T47D (cell line): ENCODE data around the gene CCDC92.
"Not testable (repeated sequence)": the region's sequence is repeated elsewhere in the genome, so short reads cannot be mapped to it uniquely, and the experiment has no call there.

Experiments used
- DNase-seq, 2 experiments: peaks; one replicate each; pipeline versions ENCODE4 v3.0.0 to v3.0.0-alpha.2; 2011 to 2012; ENCODE audit warnings: low read depth in 1 of 2, low spot score in 1 of 2
- JUND ChIP-seq: IDR thresholded peaks from 2 replicates; pipeline ENCODE4 v1.6.1; 2012; ENCODE audit warnings: low read depth
- in situ Hi-C: cut with HindIII; loops from 2 replicates; pipeline ENCODE4 v1.10.0; 2016; ENCODE audit warnings: low sequenced_read_pairs, low pct_unique_long_range_greater_than_20kb

The CCDC92 gene

DNA sequence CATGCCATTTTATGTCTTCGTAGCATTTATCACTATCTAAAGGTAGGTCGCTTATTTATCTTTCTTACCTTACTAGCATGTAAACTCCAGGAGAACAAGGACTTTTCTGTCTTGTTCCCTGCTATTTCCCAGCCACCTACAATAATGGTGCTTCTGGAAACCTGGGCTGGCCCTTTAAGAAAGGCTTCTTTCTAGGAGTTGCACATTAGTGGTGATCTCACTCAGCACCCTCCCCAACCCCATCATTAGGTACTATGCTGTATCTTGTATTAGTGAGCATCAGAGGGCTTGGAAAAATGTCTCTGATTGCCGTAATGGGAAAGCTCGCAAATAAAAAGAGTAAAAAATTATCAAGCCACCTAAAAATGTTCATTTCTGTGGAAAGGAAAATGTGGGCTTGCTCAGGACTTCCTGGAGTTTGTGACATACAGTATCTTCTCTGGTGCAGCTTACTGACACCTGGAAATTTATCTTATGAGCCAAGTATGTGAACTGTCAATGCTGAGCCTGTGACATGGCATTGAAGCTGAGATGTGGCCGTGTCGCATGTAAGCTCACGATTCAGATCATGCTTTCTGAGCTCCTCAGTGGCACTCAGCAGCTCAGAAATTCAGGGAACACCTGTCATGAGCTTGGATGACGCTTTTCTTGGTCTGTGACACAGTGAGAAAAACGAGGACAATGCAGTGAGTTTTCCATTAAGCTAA, 12.4 kb downstream of the CCDC92 start:
- no peak for TF ChIP-seq JUND
- no peak for DNase-seq
- in situ Hi-C loops = no loop called here

DNA sequence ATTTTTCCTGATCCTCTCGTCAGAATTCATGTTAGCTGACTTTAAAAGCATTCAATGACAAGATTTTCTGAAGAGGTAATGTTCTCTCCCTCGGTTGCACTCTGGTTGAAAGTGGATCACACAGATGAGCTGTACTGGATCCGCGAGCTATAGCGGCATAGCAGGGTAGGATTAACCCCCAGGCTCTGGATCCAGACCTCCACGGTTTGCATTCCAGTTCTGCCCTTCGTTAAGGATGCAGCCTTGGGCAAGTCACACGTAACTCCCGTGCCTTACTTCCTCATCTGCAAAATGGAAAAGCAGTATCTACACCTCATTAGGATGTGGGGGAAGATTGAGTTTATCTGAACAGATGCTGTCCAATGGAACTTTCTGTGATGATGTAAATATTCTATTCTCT, 13.8 kb downstream of the CCDC92 start:
- no peak for TF ChIP-seq JUND
- in situ Hi-C loops = no loop called here
- no peak for DNase-seq

DNA sequence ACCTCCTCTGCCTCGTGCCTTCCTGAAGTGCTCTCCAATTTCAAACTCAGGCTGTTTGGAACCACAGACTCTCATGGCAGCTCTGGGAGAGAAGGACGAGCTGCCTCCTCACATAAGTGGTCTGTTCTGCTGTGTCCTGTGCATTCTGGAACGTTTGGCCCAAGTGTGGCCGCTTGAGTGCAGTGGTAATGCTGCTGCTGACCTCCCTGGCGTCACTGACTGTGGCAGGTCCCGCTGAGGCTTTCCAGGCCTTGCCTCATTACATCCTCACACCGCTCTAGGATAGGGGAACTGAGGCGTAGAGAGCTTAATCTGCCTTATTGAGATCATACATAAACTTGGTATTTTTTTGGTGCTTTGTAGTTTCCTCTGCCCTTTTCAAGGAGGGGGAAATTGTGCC, 14.2 kb downstream of the CCDC92 start:
- in situ Hi-C loops = no loop called here
- TF ChIP-seq JUND = no peak
- no peak for DNase-seq

DNA sequence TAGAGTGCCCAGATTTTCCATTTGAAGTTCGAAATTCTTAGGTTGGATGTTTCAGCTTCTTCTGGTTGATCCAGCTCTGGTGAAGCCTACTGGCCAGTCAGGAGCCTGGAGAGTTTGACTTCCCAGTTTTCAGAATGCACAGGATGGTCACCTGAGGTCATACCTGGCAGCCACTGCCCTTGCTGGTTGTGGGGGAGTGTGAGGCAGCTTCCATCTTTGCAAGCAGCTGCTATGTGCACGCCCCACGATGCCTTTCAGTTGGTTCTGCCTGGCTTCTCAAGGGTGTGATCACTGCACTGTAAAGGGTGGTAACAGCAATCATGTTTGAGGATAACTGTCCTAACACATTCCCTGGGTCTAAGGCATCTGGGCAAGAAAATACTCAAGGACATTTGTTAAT, 15.4 kb downstream of the CCDC92 start:
- DNase-seq = no peak
- in situ Hi-C loops = no loop called here
- TF ChIP-seq JUND = no peak

DNA sequence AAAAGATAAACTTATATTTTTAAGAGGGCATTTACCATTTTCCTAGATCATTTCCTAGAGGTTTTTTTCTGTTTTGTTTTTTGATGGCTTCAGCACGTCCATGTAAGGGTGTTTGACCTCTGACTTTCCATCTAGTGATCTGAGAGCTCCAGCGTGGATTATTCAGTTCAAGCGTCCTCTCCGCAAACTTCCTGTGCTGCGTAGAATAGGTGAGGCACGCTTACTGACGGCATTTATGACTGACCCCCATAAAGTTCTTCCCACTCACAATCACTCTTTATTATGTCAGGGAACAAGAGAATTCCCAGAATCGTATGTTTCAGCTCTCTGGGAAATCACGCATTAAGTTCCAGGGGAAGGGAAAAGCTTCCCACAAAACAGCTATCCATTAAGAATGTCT, 16.4 kb downstream of the CCDC92 start:
- TF ChIP-seq JUND = no peak
- no peak for DNase-seq
- in situ Hi-C loops = no loop called here

DNA sequence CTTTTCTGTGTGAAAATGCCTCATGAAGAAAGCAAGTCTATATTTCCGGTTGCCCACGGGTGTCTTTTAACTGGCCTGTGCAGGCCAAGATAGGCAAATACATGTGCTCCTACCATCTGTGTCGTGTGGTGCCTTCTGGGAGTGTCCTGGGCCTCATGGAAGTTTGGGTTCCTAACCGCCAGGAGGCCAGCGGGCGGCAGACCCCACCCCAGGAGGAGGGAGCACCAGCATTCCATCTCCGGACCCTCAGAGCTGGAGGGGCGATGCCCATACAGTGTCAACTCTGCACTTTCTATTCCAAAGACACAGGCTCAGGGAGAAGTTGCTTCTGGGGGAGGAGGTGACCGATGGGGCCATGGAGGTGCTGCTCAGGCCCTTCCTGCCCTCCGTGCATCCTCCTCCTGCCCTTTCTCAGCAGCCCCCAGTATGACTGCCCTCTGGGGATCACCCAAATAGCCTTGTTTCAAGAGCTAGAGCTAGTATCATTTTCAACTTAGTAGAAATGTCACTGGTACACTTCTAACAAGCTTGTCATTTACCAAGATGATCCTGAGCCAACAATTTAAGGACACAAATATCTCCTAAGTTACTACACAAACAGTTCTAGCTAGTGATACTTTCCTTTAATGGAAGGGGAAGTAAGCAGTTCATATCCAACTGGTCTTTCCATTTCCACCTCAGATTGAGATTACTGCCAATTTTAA, 17.8 kb downstream of the CCDC92 start:
- DNase-seq = no peak
- TF ChIP-seq JUND = no peak
- in situ Hi-C loops = no loop called here

DNA sequence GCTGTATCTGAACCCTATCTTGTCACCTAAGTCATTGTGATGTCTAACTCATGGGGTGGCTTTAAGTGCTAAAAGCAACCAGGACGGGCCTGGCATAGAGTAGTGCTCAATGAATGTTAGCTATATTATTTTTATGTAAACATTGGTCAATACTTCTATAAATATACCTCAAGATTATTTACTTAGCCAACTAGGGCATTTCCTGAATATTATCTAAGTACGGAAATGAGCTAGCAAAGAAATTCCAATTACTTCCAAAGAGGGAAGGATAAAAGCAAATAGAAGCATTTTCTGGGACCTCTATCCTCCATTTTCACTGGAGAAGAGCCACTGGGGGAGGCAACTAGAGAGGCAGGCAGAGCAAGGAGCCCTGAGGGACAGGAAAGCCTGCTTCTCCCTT, 20.6 kb downstream of the CCDC92 start:
- TF ChIP-seq JUND = no peak
- in situ Hi-C loops = no loop called here

DNA sequence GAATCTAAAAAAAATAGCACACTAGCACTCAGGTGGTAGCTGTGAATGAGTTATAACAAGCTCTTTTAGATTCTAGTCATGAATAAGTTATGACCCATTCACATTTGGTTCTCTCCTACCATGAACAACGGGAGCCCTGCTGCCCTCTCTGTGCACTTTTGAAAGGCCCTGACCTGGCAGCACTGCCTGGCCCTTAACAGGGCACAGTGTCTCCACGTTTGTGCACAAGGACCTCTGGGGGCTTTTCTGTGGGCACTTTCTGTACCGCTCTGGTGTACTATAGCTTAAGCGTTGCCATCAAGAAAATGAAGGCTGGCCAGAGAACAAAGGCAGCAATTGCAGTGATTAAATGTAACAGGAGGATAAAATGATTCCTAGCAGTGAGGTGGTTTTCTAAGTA, 21.2 kb downstream of the CCDC92 start:
- DNase-seq = no peak
- in situ Hi-C loops = no loop called here
- no peak for TF ChIP-seq JUND

More for the DNA sequence above, 20.6 kb downstream of the CCDC92 start:
- no peak for DNase-seq

DNA sequence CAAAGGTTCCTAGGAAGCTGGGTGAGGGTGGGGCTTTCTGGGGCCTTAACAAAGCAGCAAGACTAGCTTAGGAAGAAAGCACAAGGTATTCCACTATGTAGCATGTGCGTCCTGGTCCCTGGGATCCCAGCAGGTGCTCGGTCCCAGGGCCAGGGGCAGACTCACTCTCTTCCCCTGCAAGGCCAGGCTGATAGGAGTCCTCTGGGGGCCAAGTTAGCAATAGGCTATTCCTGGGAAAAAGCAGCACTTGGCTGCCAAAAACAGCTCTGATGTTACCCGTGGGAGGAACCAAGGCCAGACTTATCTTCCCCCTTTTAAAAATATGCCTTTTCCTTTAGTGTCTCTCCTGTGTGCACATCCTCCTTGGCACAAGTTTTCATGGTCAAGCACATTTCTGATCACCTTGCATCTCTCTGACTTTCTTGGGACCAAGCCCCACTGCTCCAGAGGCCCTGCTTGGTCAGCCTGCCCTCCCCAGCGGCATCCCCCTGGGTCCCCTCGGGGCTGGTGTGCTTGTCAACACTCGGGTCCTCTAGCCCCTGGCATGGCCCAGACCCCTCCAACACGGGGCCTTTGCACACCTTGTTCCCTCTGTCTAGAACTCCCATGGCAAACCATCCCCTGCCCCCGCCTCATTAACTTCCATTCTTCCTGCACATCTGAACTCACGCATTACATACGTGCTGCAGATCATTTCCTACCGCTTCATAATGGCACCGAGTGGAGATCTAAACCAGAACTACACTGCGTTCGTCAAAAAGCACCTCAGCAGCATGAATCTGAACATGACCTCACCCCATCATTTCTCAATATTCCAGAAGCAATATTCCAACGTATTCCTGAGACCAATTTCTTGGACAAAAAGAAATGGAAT, 21.9 kb downstream of the CCDC92 start:
- no peak for TF ChIP-seq JUND
- DNase-seq = no peak
- in situ Hi-C loops = no loop called here

DNA sequence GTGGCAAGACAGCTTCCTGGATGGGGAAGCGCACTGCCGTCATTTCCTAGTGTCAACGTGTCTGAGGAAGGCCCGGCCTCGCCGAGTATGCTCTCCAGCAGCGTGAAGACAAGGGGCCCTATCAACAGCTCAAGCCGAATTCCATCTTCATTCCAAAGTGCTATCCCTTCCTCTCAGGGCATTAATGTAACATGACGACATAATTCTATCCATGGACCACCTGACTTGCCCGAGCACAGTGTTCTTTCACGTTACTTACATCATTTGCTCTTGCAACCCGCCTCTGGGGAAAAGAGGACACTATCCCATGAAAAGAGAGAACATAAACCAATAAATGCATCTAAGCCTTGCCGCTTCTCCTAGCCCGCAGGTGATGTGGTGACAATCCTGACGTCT, 22.9 kb downstream of the CCDC92 start:
- in situ Hi-C loops = no loop called here
- no peak for DNase-seq
- no peak for TF ChIP-seq JUND

DNA sequence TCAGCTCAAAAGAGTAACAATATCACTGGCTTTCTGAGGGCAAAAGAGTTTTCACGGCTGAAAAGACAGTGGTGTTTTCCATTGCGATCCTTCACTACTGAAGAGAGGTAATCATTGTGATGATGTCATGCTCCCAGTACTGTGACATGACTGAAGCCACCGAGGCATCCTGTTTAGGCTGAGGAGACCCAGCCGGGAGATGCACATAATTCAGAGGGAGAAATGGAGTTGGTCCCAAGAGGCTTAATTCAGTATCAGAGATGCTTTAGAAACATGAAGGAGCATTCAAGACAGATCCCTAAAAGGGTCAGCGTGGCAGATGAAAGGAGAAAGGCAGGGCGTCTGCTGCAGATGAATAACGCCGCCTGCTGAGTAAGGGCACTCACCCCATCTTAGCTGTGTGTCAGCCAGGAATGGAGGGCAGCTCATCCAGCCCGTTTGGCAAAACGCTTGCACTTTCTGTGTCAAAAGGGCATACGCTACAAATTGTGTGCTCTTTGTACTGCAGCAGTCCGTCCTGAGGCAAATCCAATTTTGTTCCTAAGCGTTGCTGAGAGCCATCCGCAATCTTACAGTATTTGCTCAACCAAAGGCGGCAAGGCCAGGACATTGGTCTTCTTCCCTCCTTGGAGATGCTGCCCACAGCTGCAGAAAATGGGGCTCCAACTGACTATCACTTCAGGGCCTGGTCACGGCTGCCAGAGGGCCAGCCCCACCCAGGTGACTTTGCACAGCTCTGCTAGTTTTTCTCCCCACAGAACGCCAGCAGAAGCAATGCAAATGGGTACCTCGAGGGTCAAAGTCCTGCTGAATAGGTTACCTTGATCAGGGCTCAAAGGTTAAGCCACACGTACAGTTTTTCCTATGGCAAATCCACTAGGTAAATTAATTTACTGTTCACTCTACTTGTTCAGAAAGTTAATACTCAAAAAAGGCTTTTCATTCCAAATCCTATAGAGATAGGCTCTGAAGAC, 23.5 kb downstream of the CCDC92 start:
- in situ Hi-C loops = no loop called here
- TF ChIP-seq JUND = no peak
- DNase-seq = no peak

DNA sequence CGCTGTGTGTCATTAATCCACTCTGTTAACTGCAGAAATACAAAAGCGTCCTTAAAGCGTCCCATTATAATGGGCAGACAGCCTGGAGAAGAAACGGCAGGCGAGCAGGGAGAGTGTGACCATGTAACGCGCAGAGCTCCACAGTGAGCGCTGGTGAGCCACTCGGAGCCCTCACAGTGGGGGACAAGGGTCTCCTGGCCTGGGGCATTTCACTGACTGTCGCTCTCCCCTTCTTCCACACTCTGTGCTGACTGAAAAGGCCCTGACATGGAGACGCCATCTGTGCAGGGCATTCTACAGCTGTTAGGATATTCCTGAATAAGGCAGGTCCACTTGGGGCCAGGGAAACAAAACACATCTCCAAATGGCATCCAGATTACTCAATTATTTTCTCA, 24.2 kb downstream of the CCDC92 start:
- DNase-seq = no peak
- TF ChIP-seq JUND = no peak
- in situ Hi-C loops = no loop called here

DNA sequence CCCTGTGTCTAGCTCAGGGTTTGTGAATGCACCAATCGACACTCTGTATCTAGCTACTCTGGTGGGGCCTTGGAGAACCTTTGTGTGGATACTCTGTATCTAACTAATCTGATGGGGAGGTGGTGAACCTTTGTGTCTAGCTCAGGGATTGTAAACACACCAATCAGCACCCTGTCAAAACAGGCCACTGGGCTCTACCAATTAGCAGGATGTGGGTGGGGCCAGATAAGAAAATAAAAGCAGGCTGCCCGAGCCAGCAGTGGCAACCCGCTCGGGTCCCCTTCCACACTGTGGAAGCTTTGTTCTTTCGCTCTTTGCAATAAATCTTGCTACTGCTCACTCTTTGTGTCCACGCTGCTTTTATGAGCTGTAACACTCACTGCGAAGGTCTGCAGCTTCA, 25.1 kb downstream of the CCDC92 start:
- in situ Hi-C loops = not testable (repeated sequence)

DNA sequence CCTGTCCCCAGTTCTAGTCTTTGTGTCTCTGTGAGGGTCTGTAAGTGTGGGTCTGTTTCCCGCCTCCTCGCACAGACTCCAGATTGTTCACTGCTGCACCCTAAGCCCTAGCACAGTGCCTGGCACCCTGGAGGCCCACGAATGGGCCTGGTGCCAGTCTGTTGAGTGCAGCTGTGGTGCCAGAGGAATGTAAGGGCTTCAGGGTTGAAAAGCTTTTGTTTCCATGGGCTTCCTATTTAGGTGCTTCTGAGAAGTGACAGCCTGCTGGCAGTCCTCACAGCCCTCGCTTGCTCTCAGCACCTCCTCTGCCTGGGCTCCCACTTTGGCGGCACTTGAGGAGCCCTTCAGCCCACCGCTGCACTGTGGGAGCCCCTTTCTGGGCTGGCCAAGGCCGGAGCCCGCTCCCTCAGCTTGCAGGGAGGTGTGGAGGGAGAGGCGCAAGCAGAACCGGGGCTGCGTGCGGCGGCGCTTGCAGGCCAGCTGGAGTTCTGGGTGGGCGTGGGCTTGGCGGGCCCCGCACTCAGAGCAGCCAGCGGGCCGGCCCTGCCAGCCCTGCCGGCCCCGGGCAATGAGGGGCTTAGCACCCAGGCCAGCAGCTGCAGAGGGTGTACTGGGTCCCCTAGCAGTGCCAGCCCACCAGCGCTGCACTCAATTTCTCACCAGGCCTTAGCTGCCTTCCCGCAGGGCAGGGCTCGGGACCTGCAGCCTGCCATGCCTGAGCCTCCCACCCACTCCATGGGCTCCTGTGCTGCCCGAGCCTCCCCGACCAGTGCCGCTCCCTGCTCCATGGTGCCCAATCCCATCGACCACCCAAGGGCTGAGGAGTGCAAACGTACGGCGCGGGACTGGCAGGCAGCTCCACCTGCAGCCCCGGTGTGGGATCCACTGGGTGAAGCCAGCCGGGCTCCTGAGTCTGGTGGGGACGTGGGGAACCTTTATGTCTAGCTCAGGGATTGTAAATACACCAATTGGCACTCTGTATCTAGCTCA, 25.8 kb downstream of the CCDC92 start:
- in situ Hi-C loops = not testable (repeated sequence)

More for the DNA sequence above, 25.1 kb downstream of the CCDC92 start:
- DNase-seq = not testable (repeated sequence)

More for the DNA sequence above, 25.8 kb downstream of the CCDC92 start:
- peak in 1 of 2 experiments; percentile 39 for DNase-seq
